NCI-H82 treated with DMSO at 0.1 percent for 48 hours (cell line): Measurements from ENCODE around the gene KRTAP5-1.

ENCODE experiments used
- DNase-seq: peaks from one replicate; lab custom pipeline; 2025; ENCODE audit not compliant: unreplicated experiment; lab: John Stamatoyannopoulos, UW

The KRTAP5-1 gene

GRCh38 chr11:1560649-1561251 lies 24.3 kb downstream of the KRTAP5-1 start:
- DNase-seq = no peak

GRCh38 chr11:1560002-1560648 lies 25.0 kb downstream of the KRTAP5-1 start:
- DNase-seq = no peak

GRCh38 chr11:1559111-1559951 lies 25.8 kb downstream of the KRTAP5-1 start:
- no peak for DNase-seq

- DNase-seq = no peak
These were observed 26.3 kb downstream of the KRTAP5-1 start for GRCh38 chr11:1558775-1559110.

GRCh38 chr11:1557904-1558774 lies 26.9 kb downstream of the KRTAP5-1 start:
- DNase-seq = no peak

- DNase-seq = no peak
These were observed 27.8 kb downstream of the KRTAP5-1 start for GRCh38 chr11:1557051-1557884.

GRCh38 chr11:1556278-1556902 lies 28.7 kb downstream of the KRTAP5-1 start:
- no peak for DNase-seq

- DNase-seq = no peak
These were observed 29.4 kb downstream of the KRTAP5-1 start for GRCh38 chr11:1555713-1556153.

GRCh38 chr11:1554981-1555712 lies 29.9 kb downstream of the KRTAP5-1 start:
- no peak for DNase-seq

GRCh38 chr11:1553808-1554594 lies 31.1 kb downstream of the KRTAP5-1 start:
- no peak for DNase-seq

GRCh38 chr11:1549338-1550330 lies 35.4 kb downstream of the KRTAP5-1 start:
- DNase-seq = no peak

GRCh38 chr11:1548221-1549070 lies 36.6 kb downstream of the KRTAP5-1 start:
- DNase-seq = no peak

- no peak for DNase-seq
These were observed 37.5 kb downstream of the KRTAP5-1 start for GRCh38 chr11:1547467-1548098.

GRCh38 chr11:1546536-1547466 lies 38.3 kb downstream of the KRTAP5-1 start:
- DNase-seq = no peak

- DNase-seq = no peak
These were observed 39.0 kb downstream of the KRTAP5-1 start for GRCh38 chr11:1546077-1546535.
